ENCODE data around the gene OSTN. TPM values are rescaled to one million over a fixed set of nuclear protein-coding genes. Genes with fewer than 3 reads are reported as not detected.

The OSTN gene
- total RNA-seq, 1 experiment from 2014 or later: not detected

GRCh38 chr3:191280882-191281281 is 81.8 kb downstream of the OSTN start:
- no peaks in the 10 kb centered on the region for H4K20me1 ChIP-seq (ENCODE audit: insufficient read depth, low read depth, low read length)
- no peak overlapping the region for H3K9ac ChIP-seq (ENCODE audit: low read length)
- no peak for DNase-seq
- H3K36me3 ChIP-seq (ENCODE audit: insufficient read depth, low read length): no peaks in the 10 kb centered on the region
- no peaks in the 10 kb centered on the region for H3K27me3 ChIP-seq (ENCODE audit: low read length)
- H3K9me3 ChIP-seq (ENCODE audit: low read length): peaks cover 17% of the 10 kb centered on the region
- no peak overlapping the region for H3K4me3 ChIP-seq (ENCODE audit: low read length)
- H2AFZ ChIP-seq (ENCODE audit: low read length): no peak overlapping the region
- H3K79me2 ChIP-seq (ENCODE audit: low read length): no peaks in the 10 kb centered on the region
- H3K4me2 ChIP-seq (ENCODE audit: low read depth, low read length, poor library complexity, severe bottlenecking): no peak overlapping the region
- no peaks in the 10 kb centered on the region for H3K4me1 ChIP-seq (ENCODE audit: low read length)
- H3K9me2 ChIP-seq (replicated peaks; ENCODE audit: insufficient read depth, low read length): no peaks in the 10 kb centered on the region
- H3K27ac ChIP-seq (ENCODE audit: low read length): no peak overlapping the region

GRCh38 chr3:191282251-191283185 is 83.5 kb downstream of the OSTN start:
- no peaks in the 10 kb centered on the region for H3K36me3 ChIP-seq (ENCODE audit: insufficient read depth, low read length)
- H4K20me1 ChIP-seq (ENCODE audit: insufficient read depth, low read depth, low read length): no peaks in the 10 kb centered on the region
- H3K4me1 ChIP-seq (ENCODE audit: low read length): no peaks in the 10 kb centered on the region
- H3K9me2 ChIP-seq (replicated peaks; ENCODE audit: insufficient read depth, low read length): no peaks in the 10 kb centered on the region
- H3K9ac ChIP-seq (ENCODE audit: low read length): no peak overlapping the region
- no peak overlapping the region for H3K4me2 ChIP-seq (ENCODE audit: low read depth, low read length, poor library complexity, severe bottlenecking)
- no peaks in the 10 kb centered on the region for H3K79me2 ChIP-seq (ENCODE audit: low read length)
- no peaks in the 10 kb centered on the region for H3K27me3 ChIP-seq (ENCODE audit: low read length)
- peaks cover 20% of the 10 kb centered on the region for H3K9me3 ChIP-seq (ENCODE audit: low read length)
- no peak overlapping the region for H3K4me3 ChIP-seq (ENCODE audit: low read length)
- DNase-seq: no peak
- no peak overlapping the region for H3K27ac ChIP-seq (ENCODE audit: low read length)
- H2AFZ ChIP-seq (ENCODE audit: low read length): no peak overlapping the region

GRCh38 chr3:191283400-191283799 is 84.4 kb downstream of the OSTN start:
- no peaks in the 10 kb centered on the region for H3K79me2 ChIP-seq (ENCODE audit: low read length)
- H4K20me1 ChIP-seq (ENCODE audit: insufficient read depth, low read depth, low read length): no peaks in the 10 kb centered on the region
- H3K9me3 ChIP-seq (ENCODE audit: low read length): peaks cover 22% of the 10 kb centered on the region
- no peak overlapping the region for H3K9ac ChIP-seq (ENCODE audit: low read length)
- H3K27ac ChIP-seq (ENCODE audit: low read length): no peak overlapping the region
- no peaks in the 10 kb centered on the region for H3K4me1 ChIP-seq (ENCODE audit: low read length)
- no peak overlapping the region for H3K4me2 ChIP-seq (ENCODE audit: low read depth, low read length, poor library complexity, severe bottlenecking)
- no peak overlapping the region for H2AFZ ChIP-seq (ENCODE audit: low read length)
- no peak overlapping the region for H3K4me3 ChIP-seq (ENCODE audit: low read length)
- H3K9me2 ChIP-seq (replicated peaks; ENCODE audit: insufficient read depth, low read length): no peaks in the 10 kb centered on the region
- no peak for DNase-seq
- H3K36me3 ChIP-seq (ENCODE audit: insufficient read depth, low read length): no peaks in the 10 kb centered on the region
- H3K27me3 ChIP-seq (ENCODE audit: low read length): no peaks in the 10 kb centered on the region

GRCh38 chr3:191290311-191291025 is 91.4 kb downstream of the OSTN start:
- H3K27ac ChIP-seq (ENCODE audit: low read length): no peak overlapping the region
- no peak overlapping the region for H3K4me3 ChIP-seq (ENCODE audit: low read length)
- H2AFZ ChIP-seq (ENCODE audit: low read length): no peak overlapping the region

GRCh38 chr3:191292243-191293015 is 93.4 kb downstream of the OSTN start:
- no peaks in the 10 kb centered on the region for H3K27me3 ChIP-seq (ENCODE audit: low read length)
- DNase-seq: no peak
- H3K4me2 ChIP-seq (ENCODE audit: low read depth, low read length, poor library complexity, severe bottlenecking): no peak overlapping the region
- no peak overlapping the region for H3K4me3 ChIP-seq (ENCODE audit: low read length)
- H2AFZ ChIP-seq (ENCODE audit: low read length): no peak overlapping the region
- H3K9me2 ChIP-seq (replicated peaks; ENCODE audit: insufficient read depth, low read length): no peaks in the 10 kb centered on the region
- no peaks in the 10 kb centered on the region for H4K20me1 ChIP-seq (ENCODE audit: insufficient read depth, low read depth, low read length)
- H3K79me2 ChIP-seq (ENCODE audit: low read length): no peaks in the 10 kb centered on the region
- H3K36me3 ChIP-seq (ENCODE audit: insufficient read depth, low read length): no peaks in the 10 kb centered on the region
- peaks cover 48% of the 10 kb centered on the region for H3K9me3 ChIP-seq (ENCODE audit: low read length)
- no peaks in the 10 kb centered on the region for H3K4me1 ChIP-seq (ENCODE audit: low read length)
- H3K9ac ChIP-seq (ENCODE audit: low read length): no peak overlapping the region
- H3K27ac ChIP-seq (ENCODE audit: low read length): no peak overlapping the region

More at GRCh38 chr3:191290311-191291025, 91.4 kb downstream of the OSTN start:
- Histone ChIP-seq H3K4me2 (ENCODE audit: low read depth, low read length, poor library complexity, severe bottlenecking) (no peak overlapping the region), H3K36me3 (ENCODE audit: insufficient read depth, low read length) (no peaks in the 10 kb centered on the region), H3K9me2 (replicated peaks; ENCODE audit: insufficient read depth, low read length) (no peaks in the 10 kb centered on the region), H3K9ac (ENCODE audit: low read length) (no peak overlapping the region), H3K9me3 (ENCODE audit: low read length) (peaks cover 41% of the 10 kb centered on the region), H4K20me1 (ENCODE audit: insufficient read depth, low read depth, low read length) (no peaks in the 10 kb centered on the region), H3K4me1 (ENCODE audit: low read length) (no peaks in the 10 kb centered on the region), H3K79me2 (ENCODE audit: low read length) (no peaks in the 10 kb centered on the region), H3K27me3 (ENCODE audit: low read length) (no peaks in the 10 kb centered on the region)
- DNase-seq: no peak

- no peaks in the 10 kb centered on the region for H3K36me3 ChIP-seq (ENCODE audit: insufficient read depth, low read length)
- H3K4me1 ChIP-seq (ENCODE audit: low read length): no peaks in the 10 kb centered on the region
- no peaks in the 10 kb centered on the region for H3K27me3 ChIP-seq (ENCODE audit: low read length)
- H3K9me3 ChIP-seq (ENCODE audit: low read length): peaks cover 48% of the 10 kb centered on the region
- no peaks in the 10 kb centered on the region for H3K79me2 ChIP-seq (ENCODE audit: low read length)
- DNase-seq: no peak
- no peak overlapping the region for H3K27ac ChIP-seq (ENCODE audit: low read length)
- H3K9me2 ChIP-seq (replicated peaks; ENCODE audit: insufficient read depth, low read length): no peaks in the 10 kb centered on the region
- H4K20me1 ChIP-seq (ENCODE audit: insufficient read depth, low read depth, low read length): no peaks in the 10 kb centered on the region
- no peak overlapping the region for H3K9ac ChIP-seq (ENCODE audit: low read length)
- no peak overlapping the region for H3K4me2 ChIP-seq (ENCODE audit: low read depth, low read length, poor library complexity, severe bottlenecking)
- H2AFZ ChIP-seq (ENCODE audit: low read length): no peak overlapping the region
- no peak overlapping the region for H3K4me3 ChIP-seq (ENCODE audit: low read length)
Measured at GRCh38 chr3:191294291-191294690, 95.2 kb downstream of the OSTN start.

- H3K27ac ChIP-seq (ENCODE audit: low read length): no peak overlapping the region
- H4K20me1 ChIP-seq (ENCODE audit: insufficient read depth, low read depth, low read length): no peaks in the 10 kb centered on the region
- DNase-seq: no peak
- no peak overlapping the region for H3K4me3 ChIP-seq (ENCODE audit: low read length)
- H2AFZ ChIP-seq (ENCODE audit: low read length): no peak overlapping the region
- H3K27me3 ChIP-seq (ENCODE audit: low read length): no peaks in the 10 kb centered on the region
- H3K9me3 ChIP-seq (ENCODE audit: low read length): peaks cover 44% of the 10 kb centered on the region
- H3K9me2 ChIP-seq (replicated peaks; ENCODE audit: insufficient read depth, low read length): no peaks in the 10 kb centered on the region
- no peaks in the 10 kb centered on the region for H3K36me3 ChIP-seq (ENCODE audit: insufficient read depth, low read length)
- no peaks in the 10 kb centered on the region for H3K4me1 ChIP-seq (ENCODE audit: low read length)
- H3K4me2 ChIP-seq (ENCODE audit: low read depth, low read length, poor library complexity, severe bottlenecking): no peak overlapping the region
- no peak overlapping the region for H3K9ac ChIP-seq (ENCODE audit: low read length)
- no peaks in the 10 kb centered on the region for H3K79me2 ChIP-seq (ENCODE audit: low read length)
Measured at GRCh38 chr3:191296041-191296541, 97.0 kb downstream of the OSTN start.
